DND-41 (cell line): ENCODE data around the gene CELSR1.

Experiments
- ATAC-seq: fragments of 200-7000 bp; cut with Tn5 transposase; 3 replicates; pipeline ENCODE4 v1.9.1; 2021; ENCODE audit warnings: low read depth; ENCODE audit not compliant: insufficient read depth
- DNase-seq: peaks from one replicate; pipeline ENCODE4 v3.0.0-alpha.2; 2020
- H2AFZ ChIP-seq: 2 replicates; pipeline ENCODE4 v1.6.0; 2012; ENCODE audit warnings: low read depth, low read length
- H3K27ac ChIP-seq: 2 replicates; pipeline ENCODE4 v1.5.1; 2012; ENCODE audit warnings: low read length, inconsistent platforms
- H3K27me3 ChIP-seq: fragments of 200-600 bp; sonication (generic); 2 replicates; pipeline ENCODE4 v1.6.0; 2012; ENCODE audit warnings: low read length, mild to moderate bottlenecking, inconsistent platforms; ENCODE audit not compliant: insufficient read depth, poor library complexity
- H3K36me3 ChIP-seq: 2 replicates; pipeline ENCODE4 v1.5.1; 2012; ENCODE audit warnings: low read length, inconsistent platforms; ENCODE audit not compliant: insufficient read depth
- H3K4me1 ChIP-seq: 2 replicates; pipeline ENCODE4 v1.5.1; 2012; ENCODE audit warnings: mild to moderate bottlenecking, low read length; ENCODE audit not compliant: insufficient read depth
- H3K4me2 ChIP-seq: 2 replicates; pipeline ENCODE4 v1.6.0; 2012; ENCODE audit warnings: mild to moderate bottlenecking, moderate library complexity, low read length, inconsistent platforms; ENCODE audit not compliant: insufficient read depth
- H3K4me3 ChIP-seq, 2 experiments: fragments of 200-600 bp in 1 of 2; shearing (Covaris generic) in 1 of 2; 2 replicates each; pipeline ENCODE4 v1.5.1; 2012 to 2016; ENCODE audit warnings: inconsistent platforms in 2 of 2, low read length in 2 of 2, mild to moderate bottlenecking in 2 of 2, low read depth in 1 of 2, moderate library complexity in 1 of 2
- H3K79me2 ChIP-seq: 2 replicates; pipeline ENCODE4 v1.6.0; 2012; ENCODE audit warnings: low read length, inconsistent platforms; ENCODE audit not compliant: insufficient read depth
- H3K9ac ChIP-seq: 2 replicates; pipeline ENCODE4 v1.6.0; 2012; ENCODE audit warnings: low read depth, mild to moderate bottlenecking, inconsistent platforms, low read length, moderate library complexity
- H3K9me3 ChIP-seq: 2 replicates; pipeline ENCODE4 v1.5.1; 2012; ENCODE audit warnings: low read length, moderate library complexity, mild to moderate bottlenecking, inconsistent platforms; ENCODE audit not compliant: insufficient read depth, severe bottlenecking
- H4K20me1 ChIP-seq: 2 replicates; pipeline ENCODE4 v1.6.0; 2012; ENCODE audit warnings: low read length; ENCODE audit not compliant: insufficient read depth
- EZH2 ChIP-seq: IDR thresholded peaks from 3 replicates; pipeline ENCODE4 v1.6.1; 2012; ENCODE audit warnings: borderline replicate concordance, low read depth, mild to moderate bottlenecking, moderate library complexity, low read length, inconsistent platforms; ENCODE audit not compliant: severe bottlenecking
- TF ChIP-seq, protein P1 (sequence below): IDR thresholded peaks from 2 replicates; pipeline ENCODE4 v1.5.1; 2012; ENCODE audit warnings: borderline replicate concordance, low read length, moderate library complexity, mild to moderate bottlenecking; ENCODE audit not compliant: poor library complexity, severe bottlenecking; ENCODE audit errors: extremely low read depth

Gene CELSR1

GRCh38 chr22:46419754-46420571, 117.5 kb downstream of the CELSR1 start:
- H3K4me2 ChIP-seq = no peak overlapping the region
- no peaks in the 10 kb centered on the region for H3K79me2 ChIP-seq
- H3K27ac ChIP-seq = no peak overlapping the region
- H3K36me3 ChIP-seq = no peaks in the 10 kb centered on the region
- H2AFZ ChIP-seq = no peak overlapping the region
- H4K20me1 ChIP-seq = no peaks in the 10 kb centered on the region
- H3K9me3 ChIP-seq = no peaks in the 10 kb centered on the region
- no peak overlapping the region for H3K4me3 ChIP-seq
- TF ChIP-seq, protein P1, sequence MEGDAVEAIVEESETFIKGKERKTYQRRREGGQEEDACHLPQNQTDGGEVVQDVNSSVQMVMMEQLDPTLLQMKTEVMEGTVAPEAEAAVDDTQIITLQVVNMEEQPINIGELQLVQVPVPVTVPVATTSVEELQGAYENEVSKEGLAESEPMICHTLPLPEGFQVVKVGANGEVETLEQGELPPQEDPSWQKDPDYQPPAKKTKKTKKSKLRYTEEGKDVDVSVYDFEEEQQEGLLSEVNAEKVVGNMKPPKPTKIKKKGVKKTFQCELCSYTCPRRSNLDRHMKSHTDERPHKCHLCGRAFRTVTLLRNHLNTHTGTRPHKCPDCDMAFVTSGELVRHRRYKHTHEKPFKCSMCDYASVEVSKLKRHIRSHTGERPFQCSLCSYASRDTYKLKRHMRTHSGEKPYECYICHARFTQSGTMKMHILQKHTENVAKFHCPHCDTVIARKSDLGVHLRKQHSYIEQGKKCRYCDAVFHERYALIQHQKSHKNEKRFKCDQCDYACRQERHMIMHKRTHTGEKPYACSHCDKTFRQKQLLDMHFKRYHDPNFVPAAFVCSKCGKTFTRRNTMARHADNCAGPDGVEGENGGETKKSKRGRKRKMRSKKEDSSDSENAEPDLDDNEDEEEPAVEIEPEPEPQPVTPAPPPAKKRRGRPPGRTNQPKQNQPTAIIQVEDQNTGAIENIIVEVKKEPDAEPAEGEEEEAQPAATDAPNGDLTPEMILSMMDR = no peak
- TF ChIP-seq EZH2 = no peak
- H3K9ac ChIP-seq = no peak overlapping the region
- DNase-seq = no peak
- no peak for ATAC-seq
- no peaks in the 10 kb centered on the region for H3K27me3 ChIP-seq
- no peaks in the 10 kb centered on the region for H3K4me1 ChIP-seq

DNA sequence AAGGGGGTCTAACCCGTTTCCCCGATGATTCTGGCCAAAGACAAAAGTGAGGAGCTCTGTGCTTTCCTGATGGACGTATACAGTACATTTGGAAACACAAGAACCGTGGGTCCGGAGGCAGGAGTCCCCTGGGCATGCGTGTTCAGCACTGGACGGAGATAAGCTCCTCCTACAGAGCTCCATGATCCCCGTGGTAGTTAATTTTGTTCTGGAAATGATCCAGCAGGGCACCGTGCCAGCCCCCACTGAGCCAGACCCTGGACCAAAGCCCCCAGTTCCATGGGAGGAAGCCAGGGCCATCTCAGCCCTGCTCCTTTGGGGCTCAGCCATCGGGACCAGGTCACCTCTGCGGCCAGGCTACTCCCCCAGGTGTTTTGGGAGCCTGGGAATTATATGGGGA, 118.6 kb downstream of the CELSR1 start:
- no peak overlapping the region for H3K27ac ChIP-seq
- H3K79me2 ChIP-seq = no peaks in the 10 kb centered on the region
- H3K9ac ChIP-seq = no peak overlapping the region
- no peak for TF ChIP-seq EZH2
- TF ChIP-seq, protein P1 = no peak
- no peak overlapping the region for H3K4me2 ChIP-seq
- no peaks in the 10 kb centered on the region for H4K20me1 ChIP-seq
- no peak overlapping the region for H2AFZ ChIP-seq
- H3K9me3 ChIP-seq = no peaks in the 10 kb centered on the region
- H3K4me3 ChIP-seq = no peak overlapping the region
- ATAC-seq = no peak
- no peak for DNase-seq
- no peaks in the 10 kb centered on the region for H3K4me1 ChIP-seq
- H3K27me3 ChIP-seq = no peaks in the 10 kb centered on the region
- no peaks in the 10 kb centered on the region for H3K36me3 ChIP-seq

- Histone ChIP-seq H3K79me2 (no peaks in the 10 kb centered on the region), H3K4me1 (no peaks in the 10 kb centered on the region), H3K9me3 (no peaks in the 10 kb centered on the region), H3K36me3 (no peaks in the 10 kb centered on the region), H3K4me2 (no peak overlapping the region), H3K9ac (no peak overlapping the region), H2AFZ (no peak overlapping the region), H3K27me3 (no peaks in the 10 kb centered on the region), H3K4me3 (no peak overlapping the region), H3K27ac (no peak overlapping the region), H4K20me1 (no peaks in the 10 kb centered on the region)
- no peak for DNase-seq
- ATAC-seq = no peak
- TF ChIP-seq, protein P1 = no peak
- TF ChIP-seq EZH2 = no peak
Measured at GRCh38 chr22:46417769-46418168, 119.7 kb downstream of the CELSR1 start.
